SHP77 (cell line): Measurements from ENCODE around the gene PLA2G4A.
"Not testable (repeated sequence)": the region's sequence is repeated elsewhere in the genome, so short reads cannot be mapped to it uniquely, and the experiment has no call there.

Experiments
- DNase-seq, 2 experiments: peaks; one replicate each; lab custom pipeline; 2025; lab: John Stamatoyannopoulos, UW

Gene PLA2G4A

GRCh38 chr1:186875896-186876835 lies 47.4 kb downstream of the PLA2G4A start:
- no peak for DNase-seq

- no peak for DNase-seq
Measured at GRCh38 chr1:186878356-186878755, 49.6 kb downstream of the PLA2G4A start.

GRCh38 chr1:186880982-186881381 lies 52.2 kb downstream of the PLA2G4A start:
- no peak for DNase-seq

GRCh38 chr1:186882372-186883134 lies 53.8 kb downstream of the PLA2G4A start:
- DNase-seq, result no peak

- DNase-seq, result no peak
Measured at GRCh38 chr1:186884251-186884650, 55.5 kb downstream of the PLA2G4A start.

GRCh38 chr1:186887203-186887602 lies 58.5 kb downstream of the PLA2G4A start:
- DNase-seq, result no peak

- no peak for DNase-seq
Measured at GRCh38 chr1:186888367-186888766, 59.6 kb downstream of the PLA2G4A start.

GRCh38 chr1:186892936-186893335 lies 64.2 kb downstream of the PLA2G4A start:
- no peak for DNase-seq

GRCh38 chr1:186894415-186894814 lies 65.7 kb downstream of the PLA2G4A start:
- no peak for DNase-seq

- no peak for DNase-seq
Measured at GRCh38 chr1:186896211-186896610, 67.5 kb downstream of the PLA2G4A start.

GRCh38 chr1:186897008-186897407 lies 68.3 kb downstream of the PLA2G4A start:
- DNase-seq, result no peak

- DNase-seq, result no peak
Measured at GRCh38 chr1:186899577-186899976, 70.8 kb downstream of the PLA2G4A start.

- no peak for DNase-seq
Measured at GRCh38 chr1:186899977-186900376, 71.2 kb downstream of the PLA2G4A start.

GRCh38 chr1:186900539-186901237 lies 71.9 kb downstream of the PLA2G4A start:
- no peak for DNase-seq

GRCh38 chr1:186901631-186902030 lies 72.9 kb downstream of the PLA2G4A start:
- DNase-seq, result no peak

GRCh38 chr1:186903374-186904136 lies 74.8 kb downstream of the PLA2G4A start:
- DNase-seq, result no peak

GRCh38 chr1:186904361-186904760 lies 75.6 kb downstream of the PLA2G4A start:
- no peak for DNase-seq

GRCh38 chr1:186905561-186905960 lies 76.8 kb downstream of the PLA2G4A start:
- no peak for DNase-seq

- no peak for DNase-seq
Measured at GRCh38 chr1:186915555-186915954, 86.8 kb downstream of the PLA2G4A start.

- peak in 1 of 2 experiments; percentile 8 for DNase-seq
Measured at GRCh38 chr1:186917106-186917786, 88.5 kb downstream of the PLA2G4A start.

- DNase-seq, result not testable (repeated sequence)
Measured at GRCh38 chr1:186921386-186921785, 92.6 kb downstream of the PLA2G4A start.
